Thymus (tissue), 11 donors: ENCODE data around the gene ZCRB1. TPM values are rescaled to one million over a fixed set of nuclear protein-coding genes. Genes with fewer than 3 reads are reported as not detected.

Source experiments
- DNase-seq, 9 donors: peaks; one replicate each; pipeline ENCODE4 v3.0.0-alpha.2; 2013; ENCODE audit warnings: low spot score in 9 of 9, low read depth in 6 of 9, missing footprints in 1 of 9
- H3K27ac ChIP-seq, 2 donors: one replicate each; pipeline ENCODE4 v1.5.1; 2013; ENCODE audit warnings: control low read depth in 1 of 2, low read depth in 1 of 2, low read length in 1 of 2, mild to moderate bottlenecking in 1 of 2, moderate library complexity in 1 of 2
- H3K27me3 ChIP-seq, 2 donors: one replicate each; pipeline ENCODE4 v1.5.1; 2013; ENCODE audit warnings: low read length in 1 of 2; ENCODE audit not compliant: control insufficient read depth in 2 of 2, insufficient read depth in 1 of 2
- H3K36me3 ChIP-seq, 2 donors: one replicate each; pipeline ENCODE4 v1.5.1; 2013; ENCODE audit warnings: low read length in 1 of 2, mild to moderate bottlenecking in 1 of 2, moderate library complexity in 1 of 2; ENCODE audit not compliant: control insufficient read depth in 2 of 2, insufficient read depth in 2 of 2
- H3K4me1 ChIP-seq, 2 donors: one replicate each; pipeline ENCODE4 v1.5.1; 2013; ENCODE audit warnings: low read length in 2 of 2; ENCODE audit not compliant: control insufficient read depth in 2 of 2, insufficient read depth in 2 of 2
- H3K4me3 ChIP-seq, 2 donors: one replicate each; pipeline ENCODE4 v1.5.1; 2013; ENCODE audit warnings: low read length in 2 of 2, control low read depth in 1 of 2, mild to moderate bottlenecking in 1 of 2
- H3K9me3 ChIP-seq, 2 donors: one replicate each; pipeline ENCODE4 v1.5.1; 2013; ENCODE audit warnings: low read length in 1 of 2, mild to moderate bottlenecking in 1 of 2; ENCODE audit not compliant: control insufficient read depth in 2 of 2, insufficient read depth in 1 of 2
- WGBS: extraction: QIAGEN DNeasy Blood & Tissue Kit; methylation state at CpG from one replicate; pipeline ENCODE4 v1.1.7; 2013; 5-methylcytosine and 5-hydroxymethylcytosine counted together
- polyA plus RNA-seq: library from polyadenylated mRNA; stranded (reverse); fragments of 200-250 nt; gene quantifications from one replicate; pipeline ENCODE4 v1.2.3, GENCODE V29; 2013
- total RNA-seq: library from RNA; stranded (reverse); fragments of 120-200 nt; gene quantifications from one replicate; pipeline ENCODE4 v1.2.4, GENCODE V29; 2013
- donor health status: healthy.

Gene ZCRB1
- total and polyA plus RNA-seq, 2 donors, result 55.2 to 63.6 TPM

DNA sequence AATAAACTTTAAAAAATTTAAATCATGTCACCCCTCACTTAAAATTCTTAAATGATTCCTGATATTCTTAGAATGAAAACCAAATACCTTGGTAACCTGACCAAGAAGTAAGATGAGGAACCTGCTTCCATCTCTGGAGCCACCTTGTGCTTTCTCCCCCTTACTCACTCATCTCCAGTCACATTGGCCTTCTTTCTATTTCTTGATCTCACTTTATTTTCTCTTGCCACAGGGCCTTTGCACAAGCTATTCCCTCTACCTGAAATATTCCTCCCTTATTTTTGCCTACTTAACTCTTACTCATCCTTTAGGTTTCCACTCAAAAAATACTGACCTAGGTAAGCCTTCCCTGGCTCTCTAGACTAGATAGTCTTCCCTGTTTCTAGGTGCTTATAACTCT is 5.1 kb downstream of the ZCRB1 start:
- Histone ChIP-seq H3K27me3 (no peaks in the 10 kb centered on the region), H3K27ac (no peak overlapping the region), H3K36me3 (peaks cover 0 to 9% of the 10 kb centered on the region in 2 donors), H3K4me3 (no peak overlapping the region), H3K9me3 (no peaks in the 10 kb centered on the region), H3K4me1 (no peaks in the 10 kb centered on the region)
- DNase-seq, result no peak

DNA sequence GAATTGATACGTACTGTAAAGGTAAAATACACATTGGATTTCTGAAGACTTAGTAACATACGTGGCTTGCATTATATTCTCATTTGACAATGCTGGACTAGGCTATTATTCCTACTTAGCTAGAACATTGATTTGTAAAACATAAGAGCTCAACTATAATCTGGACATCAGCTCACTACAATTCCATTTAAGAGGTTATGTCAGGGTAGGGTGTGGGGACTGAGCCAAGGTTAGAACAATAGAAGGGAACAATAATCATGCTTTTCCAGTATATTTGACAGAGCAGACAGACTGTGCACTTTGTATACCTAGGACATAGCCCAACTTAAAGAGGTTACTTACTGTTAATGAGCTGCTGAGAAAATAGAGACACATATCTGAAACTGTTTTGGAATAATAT is 10.8 kb downstream of the ZCRB1 start:
- H3K4me3 ChIP-seq, result no peak overlapping the region
- no peak for DNase-seq
- WGBS, result 98% methylated on average over 2 of the region's 2 CpGs
- peaks cover 2 to 20% of the 10 kb centered on the region in 2 donors for H3K36me3 ChIP-seq
- H3K4me1 ChIP-seq, result no peaks in the 10 kb centered on the region
- H3K9me3 ChIP-seq, result no peaks in the 10 kb centered on the region
- H3K27ac ChIP-seq, result no peak overlapping the region
- no peaks in the 10 kb centered on the region for H3K27me3 ChIP-seq

DNA sequence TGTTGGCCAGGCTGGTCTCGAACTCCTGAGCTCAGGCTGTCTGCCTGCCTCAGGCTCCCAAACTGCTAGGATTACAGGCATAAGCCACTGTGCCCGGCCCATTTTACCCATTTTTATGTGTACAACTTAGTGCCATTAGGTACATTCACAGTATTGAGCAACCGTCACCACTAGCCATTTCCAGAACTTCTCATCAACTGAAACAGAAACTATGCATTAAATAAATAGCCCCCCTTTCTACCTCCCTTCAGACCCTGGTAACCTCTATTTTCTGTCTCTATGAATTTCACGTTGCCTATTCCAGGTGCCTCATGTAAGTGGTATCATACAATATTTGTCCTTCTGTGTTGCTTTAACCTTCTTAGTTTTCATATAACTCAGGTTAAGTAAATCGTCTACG is 15.9 kb downstream of the ZCRB1 start:
- Histone ChIP-seq H3K4me3 (no peak overlapping the region), H3K4me1 (no peaks in the 10 kb centered on the region), H3K27me3 (no peaks in the 10 kb centered on the region), H3K27ac (no peak overlapping the region), H3K36me3 (peaks cover 2 to 14% of the 10 kb centered on the region in 2 donors), H3K9me3 (no peaks in the 10 kb centered on the region)
- no peak for DNase-seq
- 97% methylated on average over 6 of the region's 6 CpGs for WGBS

DNA sequence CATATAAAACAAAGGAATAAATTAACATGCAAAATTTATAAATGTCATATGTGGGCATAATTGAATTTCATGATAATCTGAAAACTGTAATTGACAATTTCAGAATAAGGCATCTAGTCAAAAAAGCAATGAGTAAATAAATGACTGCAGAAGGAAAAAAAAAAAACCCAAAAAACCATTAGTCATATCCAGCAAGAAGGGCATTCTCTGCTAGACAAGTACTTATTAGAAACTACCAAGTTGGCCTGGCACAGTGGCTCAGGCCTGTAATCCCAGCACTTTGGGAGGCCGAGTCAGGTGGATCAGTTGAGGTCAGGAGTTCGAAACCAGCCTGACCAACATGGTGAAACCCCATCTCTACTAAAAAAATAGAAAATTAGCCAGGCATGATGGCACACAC is 17.5 kb downstream of the ZCRB1 start:
- 98% methylated on average over 2 of the region's 2 CpGs for WGBS
- no peaks in the 10 kb centered on the region for H3K4me1 ChIP-seq
- peaks cover 2 to 10% of the 10 kb centered on the region in 2 donors for H3K36me3 ChIP-seq
- no peak overlapping the region for H3K27ac ChIP-seq
- H3K4me3 ChIP-seq, result no peak overlapping the region
- no peaks in the 10 kb centered on the region for H3K27me3 ChIP-seq
- no peaks in the 10 kb centered on the region for H3K9me3 ChIP-seq
- DNase-seq, result no peak

DNA sequence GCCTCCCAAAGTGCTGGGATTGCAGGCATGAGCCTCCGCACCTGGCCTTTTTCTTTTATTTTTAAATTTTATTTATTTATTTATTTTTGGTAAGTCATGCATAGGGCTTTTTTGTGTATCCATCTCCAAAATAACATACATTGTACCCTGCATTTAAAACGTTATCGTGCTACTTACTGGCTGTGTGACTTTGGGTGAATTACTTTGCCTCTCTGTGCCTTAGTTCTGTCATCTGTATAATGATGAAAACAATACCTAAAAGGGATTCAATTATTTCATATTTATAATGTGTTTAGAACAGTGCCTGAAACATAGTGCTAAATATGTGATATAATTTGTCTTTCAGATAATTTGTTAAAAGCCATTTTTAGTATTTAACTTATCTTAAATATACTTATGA is 19.6 kb downstream of the ZCRB1 start:
- no peaks in the 10 kb centered on the region for H3K9me3 ChIP-seq
- no peak for DNase-seq
- no peaks in the 10 kb centered on the region for H3K27me3 ChIP-seq
- H3K4me3 ChIP-seq, result no peak overlapping the region
- H3K36me3 ChIP-seq, result peaks cover 0 to 4% of the 10 kb centered on the region in 2 donors
- H3K4me1 ChIP-seq, result no peaks in the 10 kb centered on the region
- 100% methylated on average over 3 of the region's 3 CpGs for WGBS
- no peak overlapping the region for H3K27ac ChIP-seq

DNA sequence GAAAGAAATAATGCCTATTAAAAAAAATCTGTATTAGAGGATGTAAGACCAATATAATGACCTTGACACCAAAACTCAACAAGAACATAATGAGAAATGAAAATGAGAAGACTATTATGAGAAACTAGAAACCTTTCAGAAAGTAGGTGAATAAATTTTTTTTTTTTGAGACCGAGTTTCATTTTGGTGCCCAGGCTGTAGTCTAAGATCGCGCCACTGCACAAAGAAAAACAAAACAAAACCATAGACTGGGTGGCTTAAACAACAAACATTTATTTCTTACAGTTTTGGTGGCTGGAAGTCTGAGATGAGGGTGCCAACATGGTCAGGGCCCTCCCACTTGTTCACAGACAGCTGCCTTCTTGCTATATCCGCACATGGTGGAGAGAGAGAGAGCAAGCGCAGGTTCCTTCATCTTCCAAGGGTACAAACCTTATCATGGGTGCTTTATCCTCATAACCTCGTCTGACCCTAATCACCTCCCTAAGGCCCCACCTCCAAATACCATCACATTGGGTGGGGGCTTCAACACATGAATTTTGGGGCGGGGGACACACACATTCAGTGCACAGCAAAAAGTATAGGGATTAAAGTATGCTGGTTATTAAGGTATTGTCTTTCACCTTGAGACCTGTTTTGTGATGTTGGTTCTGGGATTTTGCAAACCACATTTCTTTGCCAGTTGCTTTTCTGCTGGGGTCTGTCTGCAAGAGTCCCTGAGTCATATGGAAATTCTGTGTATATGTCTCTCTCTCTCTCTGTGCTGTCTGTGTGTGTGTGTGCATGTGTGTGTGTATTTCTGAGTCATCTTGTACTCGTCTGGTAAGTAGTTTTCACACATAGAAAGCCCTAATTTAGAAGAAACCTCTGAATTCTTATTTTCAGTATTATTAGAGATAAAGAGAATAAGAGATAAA is 26.2 kb downstream of the ZCRB1 start:
- Histone ChIP-seq H3K4me3 (no peak overlapping the region), H3K9me3 (no peaks in the 10 kb centered on the region), H3K27ac (no peak overlapping the region), H3K27me3 (no peaks in the 10 kb centered on the region), H3K4me1 (no peaks in the 10 kb centered on the region), H3K36me3 (no peaks in the 10 kb centered on the region)
- 92% methylated on average over 8 of the region's 8 CpGs for WGBS
- peak in 1 of 9 donors; percentile 12 for DNase-seq

DNA sequence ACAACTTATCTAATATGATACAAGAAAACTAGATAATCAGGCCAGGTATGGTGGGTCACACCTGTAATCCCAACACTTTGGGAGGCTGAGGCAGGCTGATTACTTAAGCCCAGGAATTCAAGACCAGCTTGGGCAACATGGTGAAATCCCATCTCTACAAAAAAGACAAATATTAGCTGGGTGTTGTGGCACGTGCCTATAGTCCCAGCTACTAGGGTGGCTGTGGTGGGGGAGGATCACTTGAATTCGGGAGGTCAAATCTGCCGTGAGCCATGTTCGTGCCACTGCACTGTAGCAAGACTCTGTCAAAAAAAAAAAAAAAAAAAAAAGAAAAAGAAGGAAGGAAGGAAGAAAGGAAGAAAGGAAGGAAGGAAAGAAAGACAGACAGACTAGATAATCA is 27.0 kb downstream of the ZCRB1 start:
- no peaks in the 10 kb centered on the region for H3K27me3 ChIP-seq
- WGBS, result 95% methylated on average over 4 of the region's 4 CpGs
- DNase-seq, result no peak
- no peak overlapping the region for H3K4me3 ChIP-seq
- H3K4me1 ChIP-seq, result no peaks in the 10 kb centered on the region
- no peaks in the 10 kb centered on the region for H3K9me3 ChIP-seq
- H3K36me3 ChIP-seq, result no peaks in the 10 kb centered on the region
- H3K27ac ChIP-seq, result no peak overlapping the region

DNA sequence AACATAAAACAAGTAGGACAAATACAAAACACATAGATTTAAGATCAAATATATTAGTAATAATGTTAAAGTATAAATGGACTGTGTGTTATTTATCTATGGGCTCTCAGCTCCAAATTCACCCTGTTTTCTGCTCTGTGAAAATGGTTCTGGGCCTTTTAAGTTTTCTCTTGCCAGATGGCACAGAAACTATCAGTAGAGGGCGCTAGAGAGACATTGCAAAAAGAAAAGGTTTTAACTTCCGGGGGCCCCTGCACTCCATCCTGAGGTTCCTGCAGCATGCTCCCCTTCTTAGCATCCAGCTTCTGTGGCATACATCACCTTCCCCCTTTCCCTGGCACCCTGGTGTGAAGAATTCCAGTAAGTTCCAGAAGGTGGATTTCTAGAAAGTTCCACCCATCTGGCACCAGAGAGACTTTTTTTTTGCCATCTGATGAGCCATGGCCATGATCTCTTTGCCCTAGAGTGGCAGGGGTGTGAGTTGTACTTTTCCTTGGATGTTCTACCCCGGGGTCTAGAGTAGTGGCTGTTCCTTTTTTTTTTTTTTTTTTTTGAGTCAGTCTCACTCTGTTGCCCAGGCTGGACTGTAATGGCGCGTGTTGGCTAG is 29.3 kb downstream of the ZCRB1 start:
- Histone ChIP-seq H3K27ac (no peak overlapping the region), H3K36me3 (no peaks in the 10 kb centered on the region), H3K4me1 (no peaks in the 10 kb centered on the region), H3K27me3 (no peaks in the 10 kb centered on the region), H3K9me3 (no peaks in the 10 kb centered on the region), H3K4me3 (no peak overlapping the region)
- peak in 3 of 9 donors; percentile 11 to 38 (median 22) for DNase-seq
- WGBS, result 97% methylated on average over 5 of the region's 5 CpGs

DNA sequence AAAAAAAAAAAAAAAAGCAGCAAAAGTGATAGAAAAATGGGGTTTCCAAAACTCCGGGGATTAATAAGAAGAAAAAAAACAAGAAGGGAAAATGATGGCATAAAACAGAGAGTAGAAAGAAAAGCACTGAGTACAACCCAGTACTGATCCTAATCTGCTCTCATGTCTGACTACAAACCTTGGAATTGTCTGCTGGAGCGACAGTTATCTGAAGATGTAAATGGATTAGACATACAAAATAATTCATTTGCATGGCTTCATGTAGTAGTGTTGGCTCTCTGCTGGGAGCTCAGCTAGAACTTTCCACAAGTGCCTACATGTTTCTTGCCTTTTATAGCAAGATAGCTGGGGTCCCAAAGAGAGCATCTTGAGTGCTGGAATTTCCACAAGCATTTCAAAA is 34.2 kb downstream of the ZCRB1 start:
- H3K36me3 ChIP-seq, result no peaks in the 10 kb centered on the region
- WGBS, result 95% methylated on average over 2 of the region's 2 CpGs
- no peak overlapping the region for H3K27ac ChIP-seq
- H3K9me3 ChIP-seq, result no peaks in the 10 kb centered on the region
- no peaks in the 10 kb centered on the region for H3K4me1 ChIP-seq
- no peak for DNase-seq
- no peaks in the 10 kb centered on the region for H3K27me3 ChIP-seq
- H3K4me3 ChIP-seq, result no peak overlapping the region
